SK-N-SH (cell line): ENCODE data around the gene PLXNA4. TPM values are rescaled to one million over a fixed set of nuclear protein-coding genes. Genes with fewer than 3 reads are reported as not detected.

Experiments
- CTCF ChIA-PET: fragments of 300-600, 350-600 bp; formaldehyde crosslinking; extraction: SDS; loops from one replicate; lab custom pipeline; 2021; lab: Yijun Ruan, JAX
- POLR2A ChIA-PET: fragments of 350-600 bp; sonication (Branson Sonifier 250); formaldehyde crosslinking; extraction: SDS; loops from one replicate; lab custom pipeline; 2020; ENCODE audit warnings: antibody characterized with exemption, inconsistent platforms; lab: Yijun Ruan, JAX
- DNase-seq: peaks from one replicate; pipeline ENCODE4 v3.0.0; 2012
- H2AFZ ChIP-seq: fragments of 200-600 bp; sonication (generic); 2 replicates; pipeline ENCODE4 v1.8.1; 2016; ENCODE audit warnings: antibody characterized with exemption, mild to moderate bottlenecking, low read depth
- H3F3A ChIP-seq: fragments of 200-600 bp; sonication (generic); replicated peaks from 2 replicates; pipeline ENCODE3; 2016; ENCODE audit warnings: antibody characterized with exemption, mild to moderate bottlenecking; ENCODE audit not compliant: insufficient read depth
- H3K27ac ChIP-seq, 2 experiments: fragments of 200-500 bp in 1 of 2; fragments of 200-600 bp in 1 of 2; sonication (Bioruptor generic) in 1 of 2; sonication (generic), shearing (Covaris generic) in 1 of 2; 2 replicates each; pipeline versions ENCODE4 v1.5.1 to v1.6.1; 2014 to 2016; ENCODE audit warnings: low read depth in 2 of 2, inconsistent platforms in 1 of 2, low read length in 1 of 2, mild to moderate bottlenecking in 1 of 2, mixed read lengths in 1 of 2
- H3K27me3 ChIP-seq: fragments of 200-600 bp; sonication (generic), shearing (Covaris generic); 2 replicates; pipeline ENCODE4 v1.6.1; 2016; ENCODE audit warnings: mixed run types; ENCODE audit not compliant: insufficient read depth
- H3K36me3 ChIP-seq, 2 experiments: fragments of 200-500 bp in 1 of 2; fragments of 200-600 bp in 1 of 2; sonication (Bioruptor generic) in 1 of 2; sonication (generic) in 1 of 2; replicated peaks in 1 of 2; 2 replicates each; pipeline versions ENCODE3 to v1.5.1; 2014 to 2016; ENCODE audit warnings: low read length in 1 of 2, mild to moderate bottlenecking in 1 of 2; ENCODE audit not compliant: insufficient read depth in 2 of 2, control insufficient read depth in 1 of 2
- H3K4me1 ChIP-seq, 2 experiments: fragments of 200-500 bp in 1 of 2; fragments of 200-600 bp in 1 of 2; sonication (Bioruptor generic) in 1 of 2; sonication (generic), shearing (Covaris generic) in 1 of 2; 2 replicates each; pipeline versions ENCODE4 v1.5.1 to v1.6.1; 2014 to 2016; ENCODE audit warnings: low read depth in 1 of 2, low read length in 1 of 2, mixed run types in 1 of 2; ENCODE audit not compliant: insufficient read depth in 2 of 2, control insufficient read depth in 1 of 2
- H3K4me2 ChIP-seq: fragments of 200-600 bp; sonication (generic), shearing (Covaris generic); 2 replicates; pipeline ENCODE4 v1.6.1; 2017; ENCODE audit warnings: mixed run types
- H3K4me3 ChIP-seq, 2 experiments: fragments of 200-500 bp in 1 of 2; fragments of 200-600 bp in 1 of 2; sonication (Bioruptor generic) in 1 of 2; sonication (generic), shearing (Covaris generic) in 1 of 2; 2 replicates each; pipeline versions ENCODE4 v1.5.1 to v1.8.1; 2014 to 2016; ENCODE audit warnings: low read depth in 2 of 2, inconsistent platforms in 1 of 2, low read length in 1 of 2, mild to moderate bottlenecking in 1 of 2, mixed read lengths in 1 of 2, moderate library complexity in 1 of 2
- H3K79me2 ChIP-seq: fragments of 200-600 bp; sonication (generic); 2 replicates; pipeline ENCODE4 v1.8.1; 2017; ENCODE audit warnings: mild to moderate bottlenecking; ENCODE audit not compliant: insufficient read depth
- H3K9ac ChIP-seq: fragments of 200-600 bp; sonication (generic); 2 replicates; pipeline ENCODE4 v1.6.1; 2017; ENCODE audit warnings: mixed run types
- H3K9me2 ChIP-seq: fragments of 200-600 bp; sonication (generic); 2 replicates; pipeline ENCODE4 v1.6.1; 2017; ENCODE audit warnings: mixed run types
- H3K9me3 ChIP-seq: fragments of 200-600 bp; sonication (generic); 2 replicates; pipeline ENCODE4 v1.6.1; 2017; ENCODE audit warnings: mixed run types, mild to moderate bottlenecking, moderate library complexity
- H4K20me1 ChIP-seq: fragments of 200-600 bp; sonication (generic); 2 replicates; pipeline ENCODE4 v1.6.1; 2017; ENCODE audit warnings: mild to moderate bottlenecking, mixed run types; ENCODE audit not compliant: insufficient read depth
- FOSL2 ChIP-seq: IDR thresholded peaks from 2 replicates; pipeline ENCODE4 v1.4.0; 2012; ENCODE audit warnings: low read depth, mild to moderate bottlenecking, moderate library complexity, borderline replicate concordance
- GATA2 ChIP-seq: sonication (generic); formaldehyde crosslinking; IDR thresholded peaks from 2 replicates; pipeline ENCODE4 v1.5.0; 2020; ENCODE audit warnings: mild to moderate bottlenecking, missing genetic modification reagents
- MAX ChIP-seq: IDR thresholded peaks from 2 replicates; pipeline ENCODE4 v1.4.0; 2012; ENCODE audit warnings: low read depth
- MXI1 ChIP-seq: IDR thresholded peaks from 2 replicates; pipeline ENCODE4 v1.6.1; 2012; ENCODE audit warnings: mild to moderate bottlenecking, low read depth, low read length, improper control_type of control experiment
- RFX5 ChIP-seq: IDR thresholded peaks from 2 replicates; pipeline ENCODE4 v1.6.1; 2012; ENCODE audit warnings: mild to moderate bottlenecking, improper control_type of control experiment, low read length
- SIN3A ChIP-seq: IDR thresholded peaks from 2 replicates; pipeline ENCODE4 v1.6.1; 2012; ENCODE audit warnings: low read depth, mild to moderate bottlenecking, low read length, moderate library complexity, borderline replicate concordance
- WGBS: methylation state at CpG from one replicate; pipeline ENCODE4 v1.1.6; 2017; ENCODE audit warnings: low lambda C conversion rate; 5-methylcytosine and 5-hydroxymethylcytosine counted together
- polyA plus RNA-seq, 3 experiments: library from polyadenylated mRNA; depleted of rRNA; stranded (reverse); fragments of >200 nt; gene quantifications; 2 replicates each; pipeline ENCODE4 v1.2.3, GENCODE V29; 2012
- TF ChIP-seq, protein P1 (sequence below): fragments of 150-350 bp; IDR thresholded peaks from 2 replicates; pipeline ENCODE4 v1.6.1; 2017; ENCODE audit warnings: antibody characterized with exemption, low read length, low read depth, borderline replicate concordance
- TF ChIP-seq, protein P2 (sequence below): IDR thresholded peaks from 2 replicates; pipeline ENCODE4; 2012
- TF ChIP-seq, protein P3 (sequence below): IDR thresholded peaks from 2 replicates; pipeline ENCODE4 v1.6.1; 2012; ENCODE audit warnings: mild to moderate bottlenecking, low read depth, low read length, moderate library complexity

The PLXNA4 gene
- polyA plus RNA-seq, 1 of the 3 experiments (the other 2 are of a cell fraction), result 2.4 TPM

DNA sequence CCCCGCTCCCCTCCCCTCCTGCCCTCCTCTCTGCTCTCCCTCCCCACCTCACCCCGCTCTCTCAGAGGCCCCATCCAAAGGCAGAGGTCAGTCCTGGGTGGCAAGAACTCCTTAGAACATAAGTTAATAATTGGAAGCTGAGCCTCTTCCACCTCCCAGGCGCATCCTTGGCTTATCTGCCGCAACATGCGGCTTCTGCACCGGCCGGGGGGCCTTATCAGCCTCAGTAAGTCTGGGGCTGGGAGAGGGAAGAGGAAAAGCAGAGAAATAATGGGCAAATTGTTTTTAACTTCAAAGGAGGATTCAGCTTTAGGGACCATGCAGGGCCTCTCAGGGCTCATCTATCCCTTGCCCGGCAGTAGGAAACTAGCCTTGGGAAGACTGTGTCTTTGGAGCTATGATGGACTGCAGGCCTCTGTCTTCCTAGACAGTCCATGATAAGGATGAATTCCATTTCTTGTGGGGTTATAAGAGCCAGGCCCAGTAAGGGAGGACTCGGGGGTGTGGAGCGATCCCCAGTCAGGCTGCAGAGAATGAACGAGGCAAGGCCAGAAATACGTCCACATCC lies 411.6 kb downstream of the PLXNA4 start:
- no peaks in the 10 kb centered on the region for H3F3A ChIP-seq
- H3K9me3 ChIP-seq, result no peaks in the 10 kb centered on the region
- DNase-seq, result no peak
- H4K20me1 ChIP-seq, result no peaks in the 10 kb centered on the region
- CTCF ChIA-PET, result interaction anchor here (1.0 to 2.4 kb wide), 4 partner anchors 9 to 412 kb away, joined by 3 to 8 read pairs (median 4); partner anchors contain the start of gene PLXNA4
- H3K4me1 ChIP-seq, result peaks cover 0 to 36% of the 10 kb centered on the region in 2 experiments; a peak in 2 of 4 replicates
- H3K9me2 ChIP-seq, result no peaks in the 10 kb centered on the region
- no peaks in the 10 kb centered on the region for H3K27me3 ChIP-seq
- H3K4me2 ChIP-seq, result no peak overlapping the region
- no peak overlapping the region for H2AFZ ChIP-seq
- no peak overlapping the region for H3K4me3 ChIP-seq
- POLR2A ChIA-PET, result no interaction called here
- no peak overlapping the region for H3K27ac ChIP-seq
- H3K36me3 ChIP-seq, result peaks cover 5 to 57% of the 10 kb centered on the region in 2 experiments
- 93% methylated on average over 12 of the region's 12 CpGs for WGBS
- H3K79me2 ChIP-seq, result no peaks in the 10 kb centered on the region
- TF ChIP-seq, protein P1, sequence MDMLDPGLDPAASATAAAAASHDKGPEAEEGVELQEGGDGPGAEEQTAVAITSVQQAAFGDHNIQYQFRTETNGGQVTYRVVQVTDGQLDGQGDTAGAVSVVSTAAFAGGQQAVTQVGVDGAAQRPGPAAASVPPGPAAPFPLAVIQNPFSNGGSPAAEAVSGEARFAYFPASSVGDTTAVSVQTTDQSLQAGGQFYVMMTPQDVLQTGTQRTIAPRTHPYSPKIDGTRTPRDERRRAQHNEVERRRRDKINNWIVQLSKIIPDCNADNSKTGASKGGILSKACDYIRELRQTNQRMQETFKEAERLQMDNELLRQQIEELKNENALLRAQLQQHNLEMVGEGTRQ, result no peak
- no peak for TF ChIP-seq GATA2 (CRISPR knock-in tag)
- TF ChIP-seq, protein P2, sequence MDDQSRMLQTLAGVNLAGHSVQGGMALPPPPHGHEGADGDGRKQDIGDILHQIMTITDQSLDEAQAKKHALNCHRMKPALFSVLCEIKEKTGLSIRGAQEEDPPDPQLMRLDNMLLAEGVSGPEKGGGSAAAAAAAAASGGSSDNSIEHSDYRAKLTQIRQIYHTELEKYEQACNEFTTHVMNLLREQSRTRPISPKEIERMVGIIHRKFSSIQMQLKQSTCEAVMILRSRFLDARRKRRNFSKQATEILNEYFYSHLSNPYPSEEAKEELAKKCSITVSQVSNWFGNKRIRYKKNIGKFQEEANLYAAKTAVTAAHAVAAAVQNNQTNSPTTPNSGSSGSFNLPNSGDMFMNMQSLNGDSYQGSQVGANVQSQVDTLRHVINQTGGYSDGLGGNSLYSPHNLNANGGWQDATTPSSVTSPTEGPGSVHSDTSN, result no peak
- TF ChIP-seq, protein P3, sequence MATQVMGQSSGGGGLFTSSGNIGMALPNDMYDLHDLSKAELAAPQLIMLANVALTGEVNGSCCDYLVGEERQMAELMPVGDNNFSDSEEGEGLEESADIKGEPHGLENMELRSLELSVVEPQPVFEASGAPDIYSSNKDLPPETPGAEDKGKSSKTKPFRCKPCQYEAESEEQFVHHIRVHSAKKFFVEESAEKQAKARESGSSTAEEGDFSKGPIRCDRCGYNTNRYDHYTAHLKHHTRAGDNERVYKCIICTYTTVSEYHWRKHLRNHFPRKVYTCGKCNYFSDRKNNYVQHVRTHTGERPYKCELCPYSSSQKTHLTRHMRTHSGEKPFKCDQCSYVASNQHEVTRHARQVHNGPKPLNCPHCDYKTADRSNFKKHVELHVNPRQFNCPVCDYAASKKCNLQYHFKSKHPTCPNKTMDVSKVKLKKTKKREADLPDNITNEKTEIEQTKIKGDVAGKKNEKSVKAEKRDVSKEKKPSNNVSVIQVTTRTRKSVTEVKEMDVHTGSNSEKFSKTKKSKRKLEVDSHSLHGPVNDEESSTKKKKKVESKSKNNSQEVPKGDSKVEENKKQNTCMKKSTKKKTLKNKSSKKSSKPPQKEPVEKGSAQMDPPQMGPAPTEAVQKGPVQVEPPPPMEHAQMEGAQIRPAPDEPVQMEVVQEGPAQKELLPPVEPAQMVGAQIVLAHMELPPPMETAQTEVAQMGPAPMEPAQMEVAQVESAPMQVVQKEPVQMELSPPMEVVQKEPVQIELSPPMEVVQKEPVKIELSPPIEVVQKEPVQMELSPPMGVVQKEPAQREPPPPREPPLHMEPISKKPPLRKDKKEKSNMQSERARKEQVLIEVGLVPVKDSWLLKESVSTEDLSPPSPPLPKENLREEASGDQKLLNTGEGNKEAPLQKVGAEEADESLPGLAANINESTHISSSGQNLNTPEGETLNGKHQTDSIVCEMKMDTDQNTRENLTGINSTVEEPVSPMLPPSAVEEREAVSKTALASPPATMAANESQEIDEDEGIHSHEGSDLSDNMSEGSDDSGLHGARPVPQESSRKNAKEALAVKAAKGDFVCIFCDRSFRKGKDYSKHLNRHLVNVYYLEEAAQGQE, result no peak
- no peak for TF ChIP-seq MXI1
- no peak for TF ChIP-seq MAX
- no peak for TF ChIP-seq FOSL2
- no peak for TF ChIP-seq RFX5
- no peak for TF ChIP-seq SIN3A
- H3K9ac ChIP-seq, result no peak overlapping the region
